H1 (cell line): ENCODE measurements around the gene CRISPLD2. TPM values are rescaled to one million over a fixed set of nuclear protein-coding genes. Genes with fewer than 3 reads are reported as not detected.

Experiments used
- CHD1 ChIP-seq: IDR thresholded peaks from 2 replicates; pipeline ENCODE4 v1.6.1; 2012; ENCODE audit warnings: low read depth, low read length, improper control_type of control experiment
- EP300 ChIP-seq, 2 experiments: IDR thresholded peaks; 1 replicate in 1 of 2; 2 replicates in 1 of 2; pipeline ENCODE4 v1.6.1; 2011 to 2012; ENCODE audit warnings: low read depth in 2 of 2, low read length in 2 of 2, mild to moderate bottlenecking in 2 of 2, borderline replicate concordance in 1 of 2, inconsistent platforms in 1 of 2, moderate library complexity in 1 of 2
- MAFK ChIP-seq: IDR thresholded peaks from 2 replicates; pipeline ENCODE4 v1.6.1; 2012; ENCODE audit warnings: low read depth, mild to moderate bottlenecking, improper control_type of control experiment, low read length
- TCF12 ChIP-seq: IDR thresholded peaks from 2 replicates; pipeline ENCODE4 v1.6.1; 2011; ENCODE audit warnings: low read depth, mild to moderate bottlenecking, low read length
- TEAD4 ChIP-seq: IDR thresholded peaks from 2 replicates; pipeline ENCODE4 v1.6.1; 2012; ENCODE audit warnings: low read depth, low read length, inconsistent platforms, mixed read lengths
- polyA plus RNA-seq, 7 experiments: library from polyadenylated mRNA; depleted of rRNA in 3 of 7; stranded (reverse) in 5 of 7; unstranded in 2 of 7; fragments of >200 nt in 5 of 7; fragments of 200-250 nt in 2 of 7; gene quantifications; 1 replicate in 5 of 7; 2 replicates in 1 of 7; 4 replicates in 1 of 7; pipeline versions ENCODE4 v1.2.1 to v1.2.3, GENCODE V29; 2011 to 2013; ENCODE audit warnings: missing spikeins in 2 of 7, mixed read lengths in 2 of 7
- total RNA-seq: library from RNA; stranded (reverse); fragmentation: NEBNext Ultra II Directional; extraction: Animal tissue kit (Norgen Biotek cat#: 25700); gene quantifications from 2 replicates; pipeline ENCODE4 v1.2.1, GENCODE V29; 2021
- TF ChIP-seq, protein P1 (sequence below): fragments of 300-600 bp; sonication (generic); IDR thresholded peaks from 2 replicates; pipeline ENCODE4 v1.7.1; 2012; ENCODE audit warnings: low read length, moderate library complexity, mild to moderate bottlenecking, inconsistent platforms; ENCODE audit not compliant: insufficient replicate concordance

Gene CRISPLD2
- total and polyA plus RNA-seq, 2 of the 8 experiments (the other 6 are each of a cell fraction or from before 2014, with no cell fraction given), result 2.7 to 5.1 TPM

DNA sequence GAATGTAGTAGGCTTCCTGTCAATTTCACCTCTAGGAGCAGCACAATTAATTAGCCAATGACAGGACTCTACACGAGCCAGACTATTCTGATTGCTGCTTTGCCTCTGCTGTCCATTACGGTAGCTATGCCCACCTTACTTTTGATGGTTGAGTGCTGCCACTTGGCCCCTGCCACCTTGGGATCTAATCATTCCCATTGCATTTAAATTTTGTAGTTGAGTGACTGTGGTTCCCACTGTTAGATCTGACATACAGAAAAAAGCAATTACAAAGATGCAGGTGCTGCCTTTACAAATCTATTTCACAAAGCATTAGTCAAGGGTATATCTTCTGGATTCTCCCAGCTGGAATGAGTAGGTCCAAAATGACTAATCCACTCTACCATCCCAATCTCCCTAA, 39.9 kb downstream of the CRISPLD2 start (continued):
- TF ChIP-seq, protein P1, sequence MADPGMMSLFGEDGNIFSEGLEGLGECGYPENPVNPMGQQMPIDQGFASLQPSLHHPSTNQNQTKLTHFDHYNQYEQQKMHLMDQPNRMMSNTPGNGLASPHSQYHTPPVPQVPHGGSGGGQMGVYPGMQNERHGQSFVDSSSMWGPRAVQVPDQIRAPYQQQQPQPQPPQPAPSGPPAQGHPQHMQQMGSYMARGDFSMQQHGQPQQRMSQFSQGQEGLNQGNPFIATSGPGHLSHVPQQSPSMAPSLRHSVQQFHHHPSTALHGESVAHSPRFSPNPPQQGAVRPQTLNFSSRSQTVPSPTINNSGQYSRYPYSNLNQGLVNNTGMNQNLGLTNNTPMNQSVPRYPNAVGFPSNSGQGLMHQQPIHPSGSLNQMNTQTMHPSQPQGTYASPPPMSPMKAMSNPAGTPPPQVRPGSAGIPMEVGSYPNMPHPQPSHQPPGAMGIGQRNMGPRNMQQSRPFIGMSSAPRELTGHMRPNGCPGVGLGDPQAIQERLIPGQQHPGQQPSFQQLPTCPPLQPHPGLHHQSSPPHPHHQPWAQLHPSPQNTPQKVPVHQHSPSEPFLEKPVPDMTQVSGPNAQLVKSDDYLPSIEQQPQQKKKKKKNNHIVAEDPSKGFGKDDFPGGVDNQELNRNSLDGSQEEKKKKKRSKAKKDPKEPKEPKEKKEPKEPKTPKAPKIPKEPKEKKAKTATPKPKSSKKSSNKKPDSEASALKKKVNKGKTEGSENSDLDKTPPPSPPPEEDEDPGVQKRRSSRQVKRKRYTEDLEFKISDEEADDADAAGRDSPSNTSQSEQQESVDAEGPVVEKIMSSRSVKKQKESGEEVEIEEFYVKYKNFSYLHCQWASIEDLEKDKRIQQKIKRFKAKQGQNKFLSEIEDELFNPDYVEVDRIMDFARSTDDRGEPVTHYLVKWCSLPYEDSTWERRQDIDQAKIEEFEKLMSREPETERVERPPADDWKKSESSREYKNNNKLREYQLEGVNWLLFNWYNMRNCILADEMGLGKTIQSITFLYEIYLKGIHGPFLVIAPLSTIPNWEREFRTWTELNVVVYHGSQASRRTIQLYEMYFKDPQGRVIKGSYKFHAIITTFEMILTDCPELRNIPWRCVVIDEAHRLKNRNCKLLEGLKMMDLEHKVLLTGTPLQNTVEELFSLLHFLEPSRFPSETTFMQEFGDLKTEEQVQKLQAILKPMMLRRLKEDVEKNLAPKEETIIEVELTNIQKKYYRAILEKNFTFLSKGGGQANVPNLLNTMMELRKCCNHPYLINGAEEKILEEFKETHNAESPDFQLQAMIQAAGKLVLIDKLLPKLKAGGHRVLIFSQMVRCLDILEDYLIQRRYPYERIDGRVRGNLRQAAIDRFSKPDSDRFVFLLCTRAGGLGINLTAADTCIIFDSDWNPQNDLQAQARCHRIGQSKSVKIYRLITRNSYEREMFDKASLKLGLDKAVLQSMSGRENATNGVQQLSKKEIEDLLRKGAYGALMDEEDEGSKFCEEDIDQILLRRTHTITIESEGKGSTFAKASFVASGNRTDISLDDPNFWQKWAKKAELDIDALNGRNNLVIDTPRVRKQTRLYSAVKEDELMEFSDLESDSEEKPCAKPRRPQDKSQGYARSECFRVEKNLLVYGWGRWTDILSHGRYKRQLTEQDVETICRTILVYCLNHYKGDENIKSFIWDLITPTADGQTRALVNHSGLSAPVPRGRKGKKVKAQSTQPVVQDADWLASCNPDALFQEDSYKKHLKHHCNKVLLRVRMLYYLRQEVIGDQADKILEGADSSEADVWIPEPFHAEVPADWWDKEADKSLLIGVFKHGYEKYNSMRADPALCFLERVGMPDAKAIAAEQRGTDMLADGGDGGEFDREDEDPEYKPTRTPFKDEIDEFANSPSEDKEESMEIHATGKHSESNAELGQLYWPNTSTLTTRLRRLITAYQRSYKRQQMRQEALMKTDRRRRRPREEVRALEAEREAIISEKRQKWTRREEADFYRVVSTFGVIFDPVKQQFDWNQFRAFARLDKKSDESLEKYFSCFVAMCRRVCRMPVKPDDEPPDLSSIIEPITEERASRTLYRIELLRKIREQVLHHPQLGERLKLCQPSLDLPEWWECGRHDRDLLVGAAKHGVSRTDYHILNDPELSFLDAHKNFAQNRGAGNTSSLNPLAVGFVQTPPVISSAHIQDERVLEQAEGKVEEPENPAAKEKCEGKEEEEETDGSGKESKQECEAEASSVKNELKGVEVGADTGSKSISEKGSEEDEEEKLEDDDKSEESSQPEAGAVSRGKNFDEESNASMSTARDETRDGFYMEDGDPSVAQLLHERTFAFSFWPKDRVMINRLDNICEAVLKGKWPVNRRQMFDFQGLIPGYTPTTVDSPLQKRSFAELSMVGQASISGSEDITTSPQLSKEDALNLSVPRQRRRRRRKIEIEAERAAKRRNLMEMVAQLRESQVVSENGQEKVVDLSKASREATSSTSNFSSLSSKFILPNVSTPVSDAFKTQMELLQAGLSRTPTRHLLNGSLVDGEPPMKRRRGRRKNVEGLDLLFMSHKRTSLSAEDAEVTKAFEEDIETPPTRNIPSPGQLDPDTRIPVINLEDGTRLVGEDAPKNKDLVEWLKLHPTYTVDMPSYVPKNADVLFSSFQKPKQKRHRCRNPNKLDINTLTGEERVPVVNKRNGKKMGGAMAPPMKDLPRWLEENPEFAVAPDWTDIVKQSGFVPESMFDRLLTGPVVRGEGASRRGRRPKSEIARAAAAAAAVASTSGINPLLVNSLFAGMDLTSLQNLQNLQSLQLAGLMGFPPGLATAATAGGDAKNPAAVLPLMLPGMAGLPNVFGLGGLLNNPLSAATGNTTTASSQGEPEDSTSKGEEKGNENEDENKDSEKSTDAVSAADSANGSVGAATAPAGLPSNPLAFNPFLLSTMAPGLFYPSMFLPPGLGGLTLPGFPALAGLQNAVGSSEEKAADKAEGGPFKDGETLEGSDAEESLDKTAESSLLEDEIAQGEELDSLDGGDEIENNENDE, result no peak
- no peak for TF ChIP-seq EP300 (IDR thresholded peaks at IDR 0.05; ENCODE audit: borderline replicate concordance in 1 of 2, low read depth in 2 of 2, low read length in 2 of 2)
- no peak for TF ChIP-seq TEAD4
- no peak for TF ChIP-seq CHD1
- TF ChIP-seq TCF12, result no peak
- TF ChIP-seq MAFK, result no peak
